Measurements from ENCODE around the gene MAT2B. TPM values are rescaled to one million over a fixed set of nuclear protein-coding genes. Genes with fewer than 3 reads are reported as not detected.

MAT2B gene
- total and polyA plus RNA-seq, 9 of the 15 experiments (the other 6 are each of a cell fraction or from before 2014, with no cell fraction given): 32.0 to 57.7 (median 43.6) TPM

DNA sequence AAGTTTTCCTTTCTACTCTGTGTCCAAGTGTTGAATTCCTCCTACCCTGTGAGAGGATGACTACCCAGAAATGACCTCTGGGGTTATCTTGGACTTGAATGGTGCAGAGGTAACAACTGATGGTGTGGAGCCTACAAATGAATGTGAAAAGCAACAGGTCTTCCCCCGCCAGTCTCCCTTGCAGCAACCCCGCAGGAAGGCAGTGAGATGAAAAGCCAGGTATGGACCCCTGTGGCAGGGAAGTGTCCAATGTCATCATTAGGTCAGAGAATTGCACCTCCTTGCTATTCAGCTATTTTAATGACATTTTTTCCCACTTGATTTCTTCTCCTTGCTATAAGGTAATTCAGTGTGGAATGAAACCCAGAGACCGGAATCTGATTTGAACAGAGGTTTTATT is 58.5 kb downstream of the MAT2B start:
- Histone ChIP-seq H3K27me3 (ENCODE audit: control insufficient read depth in 2 of 2, insufficient read depth in 2 of 2, low read length in 2 of 2) (peaks cover 8 to 10% of the 10 kb centered on the region in 2 experiments; a peak in 4 of 5 replicates), H2AFZ (ENCODE audit: low read depth, low read length) (no peak overlapping the region), H3K9me1 (ENCODE audit: control insufficient read depth, insufficient read depth, low read length) (no peaks in the 10 kb centered on the region), H3K36me3 (ENCODE audit: control insufficient read depth, insufficient read depth, low read length) (no peaks in the 10 kb centered on the region), H3K4me1 (replicated peaks in 1 of 2; ENCODE audit: control insufficient read depth in 2 of 2, insufficient read depth in 2 of 2, low read length in 2 of 2) (peaks cover 0 to 3% of the 10 kb centered on the region in 2 experiments; a peak in 1 of 5 replicates), H3K9ac (ENCODE audit: insufficient read depth in 1 of 2, low read depth in 2 of 2, low read length in 2 of 2) (no peak overlapping the region), H4K20me1 (replicated peaks; ENCODE audit: control insufficient read depth, insufficient read depth, low read length) (no peaks in the 10 kb centered on the region), H3K4me2 (ENCODE audit: insufficient read depth, low read length) (no peak overlapping the region), H3K27ac (ENCODE audit: extremely low read depth, low read depth, low read length) (no peak overlapping the region), H3K4me3 (no peak overlapping the region), H3K9me3 (replicated peaks; ENCODE audit: control insufficient read depth, insufficient read depth, low read depth, low read length) (no peaks in the 10 kb centered on the region), H3K79me2 (ENCODE audit: control insufficient read depth, insufficient read depth, low read length) (no peaks in the 10 kb centered on the region)
- TF ChIP-seq, protein P1, sequence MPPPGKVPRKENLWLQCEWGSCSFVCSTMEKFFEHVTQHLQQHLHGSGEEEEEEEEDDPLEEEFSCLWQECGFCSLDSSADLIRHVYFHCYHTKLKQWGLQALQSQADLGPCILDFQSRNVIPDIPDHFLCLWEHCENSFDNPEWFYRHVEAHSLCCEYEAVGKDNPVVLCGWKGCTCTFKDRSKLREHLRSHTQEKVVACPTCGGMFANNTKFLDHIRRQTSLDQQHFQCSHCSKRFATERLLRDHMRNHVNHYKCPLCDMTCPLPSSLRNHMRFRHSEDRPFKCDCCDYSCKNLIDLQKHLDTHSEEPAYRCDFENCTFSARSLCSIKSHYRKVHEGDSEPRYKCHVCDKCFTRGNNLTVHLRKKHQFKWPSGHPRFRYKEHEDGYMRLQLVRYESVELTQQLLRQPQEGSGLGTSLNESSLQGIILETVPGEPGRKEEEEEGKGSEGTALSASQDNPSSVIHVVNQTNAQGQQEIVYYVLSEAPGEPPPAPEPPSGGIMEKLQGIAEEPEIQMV (tag; conservative IDR thresholded peaks at IDR 0.05; ENCODE audit: low read depth): no peak
- TF ChIP-seq CAMTA2 (CRISPR knock-in tag; conservative IDR thresholded peaks at IDR 0.05) (no peak), CSDE1 (IDR thresholded peaks at IDR 0.05) (no peak), KLF1 (tag; IDR thresholded peaks at IDR 0.05) (no peak), ZNF253 (CRISPR knock-in tag; conservative IDR thresholded peaks at IDR 0.05) (no peak), SMC3 (conservative IDR thresholded peaks at IDR 0.05; ENCODE audit: insufficient read depth, low read depth, low read length) (no peak)
- DNase-seq (ENCODE audit: extremely low read depth in 1 of 4, low spot score in 3 of 4) (no peak), FAIRE-seq (no peak), ATAC-seq (no peak)
- intact Hi-C loops (cut with micrococcal nuclease): loop anchor here (2.0 to 10.0 kb wide), 4 partner anchors 443 to 1891 kb away; no protein-coding TSS in a partner anchor
- ChIA-PET CTCF (ENCODE audit: low intra/inter-chr PET ratio) (interaction anchor here (0.6 to 1.9 kb wide), 2 partner anchors 940 to 1645 kb away, joined by 4 read pairs; no protein-coding TSS in a partner anchor), POLR2A (no interaction called here)
- no TSS peak for BruUV-seq (replicated peaks)
- in situ Hi-C loops (cut with MboI): loop anchor here (10.0 to 25.0 kb wide), 2 partner anchors 921 to 1648 kb away; no protein-coding TSS in a partner anchor
- WGBS (ENCODE audit: insufficient coverage, low coverage, missing lambda C conversion rate): 15% methylated on average over 3 of the region's 3 CpGs

Data from K562 (cell line).